Stimulated activated CD8-positive, alpha-beta memory T cell treated with anti-CD3 and anti-CD28 coated beads, Interleukin-12 subunit alpha, Interleukin-12 subunit beta, amount 100 ng/mL, for 4 hours (primary cell): ENCODE data around the gene HMCN1.

Experiments used
- DNase-seq: peaks from one replicate; pipeline ENCODE4 v3.0.0-alpha.2; 2020; ENCODE audit warnings: low read depth

Gene HMCN1

DNA sequence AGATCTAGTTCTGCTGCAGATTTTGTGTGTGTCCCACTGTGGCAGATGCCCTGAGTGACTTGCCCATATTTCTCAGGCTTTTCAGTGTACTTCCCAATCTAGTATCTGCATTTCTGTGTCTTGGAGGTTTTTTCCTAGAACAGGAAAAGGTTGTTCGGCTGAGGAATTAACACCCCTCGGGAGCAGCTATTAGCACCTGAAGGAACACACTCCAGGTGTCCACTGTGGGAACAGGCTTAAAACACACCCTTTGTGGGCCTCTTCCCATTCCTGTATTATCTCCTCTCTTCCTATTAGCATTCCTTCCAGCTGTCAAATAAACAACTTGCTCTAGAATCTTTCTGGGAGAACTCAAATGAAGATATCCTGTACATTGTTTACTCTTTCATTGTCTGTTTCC is 178.3 kb downstream of the HMCN1 start:
- no peak for DNase-seq

DNA sequence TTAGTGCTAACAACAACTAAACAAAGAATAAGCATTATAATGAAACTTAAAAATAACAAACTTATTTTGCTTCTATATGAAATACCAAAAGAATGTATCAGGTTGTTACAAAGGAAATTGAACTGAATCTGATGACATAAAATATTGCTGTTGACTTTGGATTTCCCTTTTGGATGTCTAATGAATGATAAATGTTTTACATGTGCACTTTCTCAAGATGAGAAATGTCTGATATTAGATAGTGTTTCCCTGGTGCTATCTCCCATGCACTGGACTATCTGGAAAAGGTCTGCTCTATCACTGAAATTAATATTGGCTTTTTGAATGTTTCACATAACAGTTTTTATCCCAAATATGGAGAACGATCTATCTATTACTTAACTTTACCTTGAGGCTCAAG is 179.9 kb downstream of the HMCN1 start:
- no peak for DNase-seq

DNA sequence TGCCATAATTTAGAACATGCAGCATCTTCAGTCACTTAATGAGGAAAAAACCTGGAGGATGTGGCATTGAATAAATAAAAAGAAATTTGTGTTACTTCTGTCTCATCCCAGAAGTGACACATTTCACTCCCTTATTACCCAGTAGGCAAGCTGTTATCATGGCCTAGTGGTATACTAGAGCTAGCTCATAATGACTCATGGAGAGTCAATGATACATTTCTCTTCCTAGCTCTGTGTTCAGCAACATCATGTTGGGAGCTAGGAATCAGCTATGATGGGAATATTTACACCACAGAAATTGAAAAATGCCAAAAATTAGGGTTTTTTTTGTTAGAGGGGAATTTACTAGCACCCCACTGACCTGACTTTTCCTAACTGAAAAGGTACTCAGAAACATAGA is 182.7 kb downstream of the HMCN1 start:
- no peak for DNase-seq

DNA sequence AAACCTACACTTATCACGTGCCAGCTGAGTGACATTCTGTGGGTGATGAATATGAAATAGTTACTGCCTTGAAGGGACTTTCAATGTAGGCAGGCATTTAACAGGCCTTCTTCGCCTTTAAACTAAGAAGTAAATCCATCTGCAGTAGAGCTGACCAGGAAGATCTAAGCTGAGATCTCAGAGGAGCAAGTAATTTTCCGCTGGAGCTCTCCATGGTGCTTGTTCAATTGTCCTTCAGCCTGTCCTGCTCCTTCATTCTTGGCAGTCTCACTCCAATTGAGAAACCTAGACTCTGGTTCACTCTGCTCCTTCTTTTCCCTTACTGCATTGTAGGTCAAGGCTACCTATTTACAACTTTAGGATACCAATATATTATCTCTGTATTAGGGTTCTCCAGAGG is 183.5 kb downstream of the HMCN1 start:
- no peak for DNase-seq

DNA sequence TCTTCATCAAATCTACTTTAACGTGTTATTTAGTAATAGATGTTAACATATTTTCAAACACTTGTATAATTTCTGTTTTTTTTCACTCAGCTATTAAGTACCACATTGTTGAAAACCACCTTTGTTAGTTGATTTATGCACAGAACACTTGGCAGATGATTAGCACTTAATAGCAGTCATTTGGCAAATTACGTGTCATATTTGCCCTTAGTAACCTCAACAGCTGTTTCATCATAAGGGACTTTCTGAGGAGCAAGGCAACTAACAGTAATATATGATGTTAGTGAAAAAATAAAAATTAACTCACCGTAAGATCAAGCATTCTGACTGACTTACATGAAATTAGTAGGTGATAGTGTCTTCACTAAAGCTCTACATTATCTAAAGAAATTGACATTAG is 186.4 kb downstream of the HMCN1 start:
- DNase-seq: no peak

DNA sequence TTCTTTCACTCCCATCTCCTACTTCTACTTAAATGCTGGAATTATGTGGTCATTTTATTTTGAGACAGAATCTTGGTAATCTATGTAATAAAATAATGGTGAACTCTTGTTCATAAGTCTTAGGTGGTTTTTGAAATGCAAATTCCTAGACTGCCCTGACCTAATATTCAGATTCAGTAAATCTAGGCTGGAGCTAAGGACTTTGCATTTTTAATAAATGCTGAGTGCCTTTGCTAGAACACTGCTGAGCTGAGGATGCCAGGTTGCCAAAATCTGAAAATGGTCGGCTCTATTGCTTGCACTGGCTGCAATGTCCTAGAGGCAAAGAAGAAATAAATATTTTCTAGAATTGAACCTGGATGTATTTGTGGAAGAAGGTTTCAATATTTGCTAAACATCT is 187.4 kb downstream of the HMCN1 start:
- DNase-seq: no peak

DNA sequence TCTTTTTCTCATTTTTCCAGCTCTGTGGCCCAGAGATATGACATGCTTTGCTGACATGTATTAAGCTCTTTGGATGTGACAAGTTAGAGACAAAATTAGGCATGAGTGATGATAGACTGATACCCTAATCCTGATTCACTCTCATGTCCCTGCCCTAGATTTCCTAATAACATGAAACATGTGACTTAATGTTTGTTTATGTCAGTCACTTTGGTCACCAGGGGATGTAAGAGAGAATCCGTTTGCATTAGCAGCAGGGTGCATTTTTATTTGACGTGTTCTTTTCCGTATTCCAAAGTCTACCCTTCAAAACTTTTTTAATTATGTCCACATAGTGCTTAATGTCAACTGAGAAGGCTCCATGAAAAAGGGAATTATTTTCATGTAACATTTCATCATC is 192.4 kb downstream of the HMCN1 start:
- no peak for DNase-seq

DNA sequence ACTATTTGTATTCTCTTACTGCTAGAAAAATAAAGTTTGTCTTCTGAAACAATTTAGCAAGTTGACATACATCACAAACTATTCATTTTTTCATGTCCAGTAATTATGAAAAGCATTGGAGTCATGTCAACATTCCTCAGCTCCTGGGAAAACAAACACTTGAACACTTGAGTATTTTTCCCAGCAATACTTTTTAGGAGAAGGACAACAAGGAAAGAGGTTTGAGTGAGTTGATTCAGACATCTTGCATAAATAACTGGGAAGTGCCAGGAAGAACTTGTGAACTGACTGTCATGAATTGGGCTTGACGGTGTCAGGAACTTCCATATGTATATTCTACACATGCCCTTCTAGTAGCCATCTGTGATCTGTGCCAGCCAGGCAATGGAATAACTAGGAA is 195.6 kb downstream of the HMCN1 start:
- no peak for DNase-seq

DNA sequence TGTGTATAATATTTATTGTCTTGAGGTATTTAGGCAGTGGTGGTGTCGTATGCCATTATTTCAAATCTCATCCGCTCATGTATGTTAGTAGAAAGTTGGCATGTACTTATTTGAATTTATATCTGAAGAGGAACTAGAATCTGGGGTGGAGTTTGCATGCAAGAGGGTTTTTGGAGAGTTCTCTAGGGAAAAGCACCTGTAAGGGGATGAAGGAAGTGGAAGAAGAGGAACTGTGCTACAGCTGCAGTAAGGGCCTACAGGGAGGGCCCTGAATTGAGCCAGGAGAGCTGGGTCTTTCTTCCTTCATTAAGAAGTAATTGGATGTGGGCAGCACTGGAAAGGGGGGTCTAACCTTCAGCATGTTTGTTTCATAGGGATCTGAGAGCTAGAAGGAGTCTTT is 197.2 kb downstream of the HMCN1 start:
- DNase-seq: no peak

DNA sequence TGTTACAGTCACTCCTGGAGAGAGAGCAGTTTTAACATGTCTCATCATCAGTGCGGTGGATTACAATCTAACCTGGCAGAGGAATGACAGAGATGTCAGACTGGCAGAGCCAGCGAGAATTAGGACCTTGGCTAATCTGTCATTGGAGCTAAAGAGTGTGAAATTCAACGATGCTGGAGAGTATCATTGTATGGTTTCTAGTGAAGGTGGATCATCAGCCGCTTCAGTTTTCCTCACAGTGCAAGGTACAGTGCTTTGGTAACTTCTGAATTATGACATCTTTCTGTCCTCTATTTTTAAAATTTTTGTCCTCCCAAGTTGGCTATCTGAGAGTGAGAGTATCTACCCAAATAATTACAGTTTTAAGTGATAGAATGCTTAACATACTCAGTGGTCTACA is 199.4 kb downstream of the HMCN1 start:
- no peak for DNase-seq

DNA sequence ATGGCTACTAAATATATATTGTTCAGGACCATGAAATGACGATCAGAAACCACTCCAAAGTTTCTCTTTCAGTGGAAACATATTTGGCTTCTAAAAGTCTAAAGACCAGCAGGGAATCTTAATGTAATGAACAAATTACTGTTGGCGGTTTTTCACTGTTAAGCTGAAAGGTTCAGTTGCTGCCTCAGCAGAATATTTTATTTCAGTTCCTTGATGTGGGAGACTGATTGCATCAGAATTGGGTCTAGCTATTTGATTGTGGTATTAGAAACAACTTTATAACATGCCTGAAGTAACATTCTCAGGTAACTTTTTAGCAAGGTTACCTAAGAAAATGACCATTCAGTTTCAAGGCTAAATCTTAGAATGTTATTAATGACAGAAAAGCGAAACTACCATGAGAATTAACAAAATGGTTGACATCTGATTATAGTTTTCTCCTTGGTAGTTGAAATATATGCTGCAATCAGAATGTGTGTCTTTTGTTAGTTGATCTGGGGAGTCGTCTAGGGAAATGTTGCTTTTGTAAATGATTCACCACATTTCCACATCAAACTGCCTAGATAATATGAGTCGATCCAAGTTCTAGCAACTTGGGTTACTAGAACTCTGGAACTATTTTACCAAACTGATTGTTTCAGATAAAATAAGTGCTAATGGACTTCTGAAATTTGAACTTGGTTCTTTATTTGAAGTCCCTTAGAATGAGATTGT is 200.4 kb downstream of the HMCN1 start:
- no peak for DNase-seq

DNA sequence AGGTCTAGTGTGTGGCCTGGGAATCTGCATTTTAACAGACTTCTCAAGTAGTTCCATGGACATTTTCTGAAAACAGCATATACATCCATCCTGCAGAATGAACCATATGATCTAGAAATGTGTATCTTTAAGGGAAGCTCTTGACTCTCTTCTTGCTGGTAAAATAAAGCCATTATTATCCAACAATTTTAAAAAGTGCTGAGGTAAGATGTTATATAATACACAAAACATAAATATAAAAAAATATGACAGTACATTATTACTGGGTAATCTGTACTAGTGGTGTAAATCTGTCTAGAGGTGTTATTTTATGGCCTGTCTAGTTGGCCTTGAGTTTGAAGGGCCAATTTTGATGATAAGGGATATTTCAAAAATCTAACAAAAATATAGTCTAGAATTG is 201.2 kb downstream of the HMCN1 start:
- DNase-seq: no peak

DNA sequence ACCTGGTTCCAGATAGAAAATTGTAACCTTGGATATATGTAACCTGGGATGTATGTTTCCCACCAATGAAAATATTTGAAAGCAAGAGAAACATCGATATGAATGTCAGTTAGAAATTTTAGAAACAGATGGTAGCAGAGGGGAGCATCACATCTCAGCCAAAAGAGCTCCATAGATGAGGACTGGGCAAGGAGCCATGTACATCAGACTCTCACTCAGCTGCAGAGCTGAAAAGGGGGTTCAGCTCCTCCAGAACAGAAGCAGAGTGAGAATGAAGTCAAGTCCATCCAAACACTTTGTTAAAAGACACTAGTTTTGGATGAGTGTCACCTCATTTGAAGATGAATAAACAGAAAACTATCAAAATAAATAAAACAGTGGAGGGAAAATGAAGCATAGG is 202.4 kb downstream of the HMCN1 start:
- no peak for DNase-seq

DNA sequence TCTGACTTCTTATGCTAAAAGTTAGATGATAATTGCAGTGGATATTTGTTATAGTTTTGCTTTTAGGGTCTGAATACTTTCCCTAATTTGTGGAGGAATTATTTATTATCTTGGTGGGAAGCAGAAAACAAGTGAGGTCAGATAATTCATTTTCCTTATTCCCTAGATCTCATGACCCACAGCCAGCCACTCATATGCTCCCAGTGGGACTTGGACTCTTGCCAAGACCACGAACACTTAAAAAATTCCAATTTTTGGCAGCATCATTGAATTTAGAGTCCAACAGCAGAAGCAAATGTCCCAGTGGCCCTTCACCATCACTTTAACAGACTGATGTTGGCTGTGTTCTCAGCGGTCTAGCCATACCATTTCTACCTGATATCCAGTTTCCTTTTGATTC is 204.2 kb downstream of the HMCN1 start:
- no peak for DNase-seq

DNA sequence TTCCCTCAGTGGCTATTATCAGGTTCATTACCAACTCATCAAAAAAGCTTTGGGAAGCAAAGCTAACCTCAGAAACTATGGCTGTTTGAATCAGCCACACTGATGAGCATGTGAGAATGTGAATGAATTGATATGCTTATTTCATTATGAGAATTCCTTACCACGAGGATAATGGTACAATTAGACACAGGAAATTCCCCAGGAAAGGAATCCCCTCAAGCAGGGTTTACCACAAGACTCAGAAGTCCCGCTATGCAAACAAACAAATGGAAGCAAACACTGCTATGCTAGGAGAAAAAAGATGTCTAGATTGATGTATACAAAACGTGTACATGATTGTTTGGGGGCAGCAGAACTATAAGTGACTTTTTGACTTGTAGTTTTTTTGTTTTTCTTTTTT is 205.0 kb downstream of the HMCN1 start:
- DNase-seq: no peak

DNA sequence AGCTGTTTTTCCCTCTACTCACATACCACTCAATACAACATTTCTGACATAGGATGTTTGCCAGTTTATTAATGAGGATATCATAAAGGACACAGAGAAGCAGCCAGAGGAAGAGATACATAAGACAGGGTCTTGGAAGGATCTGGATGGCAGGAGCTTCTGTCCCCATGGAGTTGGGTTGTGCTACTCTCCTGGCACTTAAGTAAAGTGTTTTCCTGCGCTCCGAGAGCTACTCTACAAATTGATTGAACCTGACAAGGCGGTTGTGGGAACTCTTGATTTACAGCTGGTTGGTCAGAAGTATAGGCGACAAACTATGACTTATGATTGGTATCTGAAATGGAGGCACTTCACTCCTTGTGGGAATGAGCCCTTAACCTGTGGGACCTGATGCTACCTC is 208.8 kb downstream of the HMCN1 start:
- DNase-seq: no peak

DNA sequence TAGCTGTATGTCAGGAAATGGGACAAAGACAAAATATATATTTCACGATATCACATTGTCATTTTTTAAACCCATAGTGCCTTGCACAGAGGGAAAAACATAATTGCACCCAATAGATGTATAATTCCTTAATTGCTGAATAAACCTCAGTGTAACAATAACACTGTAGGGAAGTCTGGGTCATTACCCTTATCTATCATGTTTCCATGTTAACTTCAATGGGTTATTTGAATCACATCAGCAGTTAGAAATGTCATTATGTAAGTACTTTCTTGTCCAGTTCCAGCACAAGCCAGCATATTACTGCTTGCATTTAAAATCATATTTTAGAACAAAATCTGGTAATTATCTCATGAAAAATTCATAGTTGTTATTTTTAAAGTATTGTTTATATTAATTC is 222.7 kb downstream of the HMCN1 start:
- no peak for DNase-seq

DNA sequence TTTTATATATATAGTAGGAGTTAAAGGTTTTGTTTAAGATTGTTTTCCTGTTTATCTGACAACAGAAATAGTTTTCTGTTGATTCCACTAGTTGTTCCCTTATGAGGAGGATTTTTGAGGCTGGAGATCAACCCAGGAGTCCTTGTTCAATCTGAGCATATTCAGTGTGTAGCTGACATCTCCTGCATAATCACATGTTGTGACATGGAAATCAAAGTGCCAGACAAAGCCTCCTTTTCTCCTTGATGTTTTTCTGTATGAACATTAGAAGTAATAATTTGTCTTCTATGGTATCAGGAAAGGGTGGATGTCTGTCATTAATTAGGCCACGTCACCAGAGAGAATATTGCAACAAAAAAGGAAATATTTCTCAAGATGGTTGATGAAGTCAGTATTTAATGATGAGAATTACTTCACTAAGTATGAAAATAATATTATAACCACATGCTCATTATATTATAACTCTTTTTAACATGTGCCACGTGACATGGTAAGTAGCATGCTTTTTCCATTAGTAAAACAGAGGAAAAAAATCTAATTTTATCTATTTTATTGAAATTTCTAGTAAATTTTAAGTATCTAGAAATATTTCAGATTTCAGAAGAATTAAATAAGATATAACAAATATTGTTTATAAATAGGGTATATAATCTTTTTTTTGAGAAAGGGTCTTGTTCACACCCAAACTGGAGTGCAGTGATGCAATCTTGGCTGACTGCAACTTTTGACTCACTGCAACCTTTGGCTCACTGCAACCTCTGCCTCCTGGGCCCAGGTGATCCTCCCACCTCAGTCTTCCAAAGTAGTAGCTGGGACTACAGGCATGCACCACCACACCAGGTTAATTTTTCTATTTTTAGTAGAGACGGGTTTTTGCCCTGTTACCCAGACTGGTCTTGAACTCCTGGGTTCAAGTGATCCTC is 223.5 kb downstream of the HMCN1 start:
- no peak for DNase-seq

DNA sequence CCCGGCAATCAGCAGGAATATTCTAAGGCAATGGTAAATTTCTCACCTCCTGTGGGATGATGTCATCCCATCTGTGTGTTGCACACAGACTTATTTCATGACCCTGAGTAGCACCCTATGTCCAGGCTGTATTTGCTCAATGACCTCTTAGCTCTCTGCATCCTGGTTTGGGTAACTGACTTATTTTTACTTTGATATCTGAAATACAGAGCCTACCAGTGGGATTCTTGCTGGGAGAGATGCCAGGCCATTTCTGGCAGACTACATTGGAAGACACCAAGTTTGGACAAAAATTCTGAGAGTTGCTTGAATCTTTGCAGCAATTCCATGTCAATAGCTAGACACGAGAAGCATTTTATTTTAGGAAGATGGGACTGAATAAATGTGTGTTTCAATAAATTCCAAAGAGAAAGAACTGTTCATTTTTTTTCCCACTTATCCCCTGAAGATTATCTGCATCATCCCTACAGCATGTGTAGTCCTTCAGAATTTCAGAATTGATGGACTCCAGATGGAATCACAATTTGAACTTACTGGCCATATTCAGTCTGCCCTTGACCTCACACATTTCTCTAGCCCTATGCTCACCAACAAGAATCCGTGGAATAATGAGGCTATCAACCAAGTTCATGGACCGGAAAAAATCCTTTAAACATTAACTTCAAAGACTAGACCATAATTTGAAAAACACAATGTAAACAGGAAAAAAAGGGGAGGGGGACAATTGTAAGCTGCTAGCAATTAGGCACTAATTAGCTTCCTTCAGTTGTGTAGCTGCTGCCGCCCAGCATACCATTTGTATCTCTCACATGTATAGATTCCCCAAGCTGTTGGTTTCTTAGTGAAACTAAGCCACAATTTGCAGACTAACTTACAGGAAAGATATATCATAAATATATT is 226.5 kb downstream of the HMCN1 start:
- no peak for DNase-seq

DNA sequence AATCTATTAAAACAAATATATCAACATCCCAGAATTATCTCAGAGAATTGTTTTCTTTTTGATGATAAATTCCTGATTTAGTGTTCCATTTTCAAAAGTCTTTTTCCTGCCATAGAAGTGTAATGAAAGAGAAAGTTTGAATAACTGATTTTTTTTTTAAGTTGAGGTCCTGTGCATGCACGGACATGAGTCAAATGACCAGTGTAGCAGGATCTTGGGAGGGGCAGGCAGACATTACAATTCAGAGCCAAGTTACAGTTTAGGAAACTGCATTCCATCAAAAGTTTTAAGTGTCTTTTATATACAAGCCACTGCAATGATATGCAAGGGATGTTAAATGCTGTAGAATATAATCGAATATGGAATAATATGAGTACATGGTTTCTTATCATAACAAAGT is 227.5 kb downstream of the HMCN1 start:
- no peak for DNase-seq

DNA sequence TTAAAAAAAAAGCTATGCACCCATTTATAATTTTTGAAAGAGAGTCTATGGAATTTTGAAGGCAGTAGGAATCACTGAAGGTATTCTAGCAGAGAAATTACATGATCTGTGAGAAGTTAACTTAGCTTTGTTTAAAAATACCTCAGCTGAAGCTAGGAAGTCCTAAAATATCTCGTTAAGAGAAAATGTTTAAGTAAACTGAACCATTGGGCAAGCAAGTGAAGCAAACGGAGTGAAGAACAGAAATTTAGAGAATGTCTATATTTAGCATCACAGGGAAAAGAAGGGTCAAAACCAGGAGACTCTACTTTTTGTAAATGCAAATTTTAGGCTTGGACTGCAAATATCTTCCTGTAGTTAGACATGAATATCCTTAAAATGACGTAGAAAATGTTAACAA is 230.8 kb downstream of the HMCN1 start:
- no peak for DNase-seq

DNA sequence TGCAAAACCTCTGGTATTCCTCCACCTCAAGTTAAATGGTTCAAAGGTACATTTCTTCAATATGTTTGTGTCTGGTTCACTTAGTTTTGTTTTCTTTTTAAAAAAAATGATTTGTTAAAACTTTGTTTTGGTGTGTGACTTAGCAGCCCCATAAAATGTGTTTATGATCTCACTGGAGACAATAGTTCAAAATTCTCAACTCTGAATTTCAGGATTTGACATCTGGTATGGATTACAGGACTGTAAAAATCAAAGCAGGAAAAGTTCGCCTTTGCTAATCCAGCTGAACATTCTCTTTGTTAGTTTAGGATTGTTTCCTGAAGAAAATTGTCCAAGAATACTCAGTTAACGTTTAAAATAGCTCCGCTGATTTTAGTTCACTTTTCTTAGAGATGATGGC is 231.7 kb downstream of the HMCN1 start:
- DNase-seq: no peak

DNA sequence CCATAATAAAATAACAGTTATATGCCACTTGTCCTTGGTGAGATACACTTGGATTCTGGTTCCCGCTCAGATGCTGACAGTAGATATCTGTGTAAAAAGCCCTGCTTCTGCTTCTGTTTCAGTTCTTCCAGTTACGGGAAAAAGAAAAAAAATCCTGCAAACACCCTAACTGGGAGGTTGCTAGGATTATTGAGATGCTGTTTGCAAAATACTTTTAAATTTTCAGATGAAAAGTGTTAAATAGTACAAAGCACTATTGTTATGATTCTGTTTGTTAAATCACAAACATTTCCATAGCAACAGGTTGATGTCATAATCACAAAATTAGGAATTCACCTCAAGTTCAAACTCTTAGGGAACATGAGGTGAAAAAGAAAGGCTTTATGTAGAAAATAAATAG is 232.3 kb downstream of the HMCN1 start:
- no peak for DNase-seq
